ENCODE results near the gene TNIP3.

TNIP3 gene

GRCh38 chr4:121130326-121130660 lies 33.8 kb downstream of the TNIP3 start:
- no peaks in the 10 kb centered on the region for H3K9me3 ChIP-seq (ENCODE audit: control insufficient read depth, insufficient read depth, low read depth, low read length)
- no peak overlapping the region for H3K4me3 ChIP-seq (ENCODE audit: low read depth, low read length)
- H3K4me1 ChIP-seq (ENCODE audit: control insufficient read depth, insufficient read depth, low read length) = no peaks in the 10 kb centered on the region
- H3K36me3 ChIP-seq (ENCODE audit: control insufficient read depth, insufficient read depth, low read length) = no peaks in the 10 kb centered on the region
- no peak overlapping the region for H3K9ac ChIP-seq (ENCODE audit: low read length)
- no peaks in the 10 kb centered on the region for H3K27me3 ChIP-seq (ENCODE audit: control insufficient read depth, insufficient read depth, low read length)
- H3K27ac ChIP-seq (ENCODE audit: low read depth, low read length) = no peak overlapping the region

- Histone ChIP-seq H3K27ac (ENCODE audit: low read depth, low read length) (no peak overlapping the region), H3K4me3 (ENCODE audit: low read depth, low read length) (no peak overlapping the region), H3K9ac (ENCODE audit: low read length) (no peak overlapping the region), H3K4me1 (ENCODE audit: control insufficient read depth, insufficient read depth, low read length) (no peaks in the 10 kb centered on the region), H3K36me3 (ENCODE audit: control insufficient read depth, insufficient read depth, low read length) (no peaks in the 10 kb centered on the region), H3K9me3 (ENCODE audit: control insufficient read depth, insufficient read depth, low read depth, low read length) (no peaks in the 10 kb centered on the region), H3K27me3 (ENCODE audit: control insufficient read depth, insufficient read depth, low read length) (no peaks in the 10 kb centered on the region)
Observed at GRCh38 chr4:121129606-121130325, 34.4 kb downstream of the TNIP3 start.

GRCh38 chr4:121127100-121127499 lies 37.0 kb downstream of the TNIP3 start:
- Histone ChIP-seq H3K27ac (ENCODE audit: low read depth, low read length) (no peak overlapping the region), H3K4me3 (ENCODE audit: low read depth, low read length) (no peak overlapping the region), H3K36me3 (ENCODE audit: control insufficient read depth, insufficient read depth, low read length) (no peaks in the 10 kb centered on the region), H3K27me3 (ENCODE audit: control insufficient read depth, insufficient read depth, low read length) (no peaks in the 10 kb centered on the region), H3K9ac (ENCODE audit: low read length) (no peak overlapping the region), H3K9me3 (ENCODE audit: control insufficient read depth, insufficient read depth, low read depth, low read length) (no peaks in the 10 kb centered on the region), H3K4me1 (ENCODE audit: control insufficient read depth, insufficient read depth, low read length) (no peaks in the 10 kb centered on the region)

- Histone ChIP-seq H3K9me3 (ENCODE audit: control insufficient read depth, insufficient read depth, low read depth, low read length) (no peaks in the 10 kb centered on the region), H3K4me1 (ENCODE audit: control insufficient read depth, insufficient read depth, low read length) (no peaks in the 10 kb centered on the region), H3K27me3 (ENCODE audit: control insufficient read depth, insufficient read depth, low read length) (no peaks in the 10 kb centered on the region), H3K9ac (ENCODE audit: low read length) (no peak overlapping the region), H3K4me3 (ENCODE audit: low read depth, low read length) (no peak overlapping the region), H3K27ac (ENCODE audit: low read depth, low read length) (no peak overlapping the region), H3K36me3 (ENCODE audit: control insufficient read depth, insufficient read depth, low read length) (no peaks in the 10 kb centered on the region)
Observed at GRCh38 chr4:121126449-121127006, 37.6 kb downstream of the TNIP3 start.

GRCh38 chr4:121125498-121125885 lies 38.6 kb downstream of the TNIP3 start:
- Histone ChIP-seq H3K9me3 (ENCODE audit: control insufficient read depth, insufficient read depth, low read depth, low read length) (no peaks in the 10 kb centered on the region), H3K4me1 (ENCODE audit: control insufficient read depth, insufficient read depth, low read length) (no peaks in the 10 kb centered on the region), H3K27me3 (ENCODE audit: control insufficient read depth, insufficient read depth, low read length) (no peaks in the 10 kb centered on the region), H3K9ac (ENCODE audit: low read length) (no peak overlapping the region), H3K27ac (ENCODE audit: low read depth, low read length) (no peak overlapping the region), H3K36me3 (ENCODE audit: control insufficient read depth, insufficient read depth, low read length) (no peaks in the 10 kb centered on the region), H3K4me3 (ENCODE audit: low read depth, low read length) (no peak overlapping the region)

- Histone ChIP-seq H3K27ac (ENCODE audit: low read depth, low read length) (no peak overlapping the region), H3K9me3 (ENCODE audit: control insufficient read depth, insufficient read depth, low read depth, low read length) (no peaks in the 10 kb centered on the region), H3K4me3 (ENCODE audit: low read depth, low read length) (no peak overlapping the region), H3K4me1 (ENCODE audit: control insufficient read depth, insufficient read depth, low read length) (no peaks in the 10 kb centered on the region), H3K9ac (ENCODE audit: low read length) (no peak overlapping the region), H3K36me3 (ENCODE audit: control insufficient read depth, insufficient read depth, low read length) (no peaks in the 10 kb centered on the region), H3K27me3 (ENCODE audit: control insufficient read depth, insufficient read depth, low read length) (no peaks in the 10 kb centered on the region)
Observed at GRCh38 chr4:121122661-121123060, 41.5 kb downstream of the TNIP3 start.

- Histone ChIP-seq H3K9me3 (ENCODE audit: control insufficient read depth, insufficient read depth, low read depth, low read length) (no peaks in the 10 kb centered on the region), H3K4me1 (ENCODE audit: control insufficient read depth, insufficient read depth, low read length) (no peaks in the 10 kb centered on the region), H3K27me3 (ENCODE audit: control insufficient read depth, insufficient read depth, low read length) (no peaks in the 10 kb centered on the region), H3K36me3 (ENCODE audit: control insufficient read depth, insufficient read depth, low read length) (no peaks in the 10 kb centered on the region), H3K27ac (ENCODE audit: low read depth, low read length) (no peak overlapping the region), H3K9ac (ENCODE audit: low read length) (no peak overlapping the region), H3K4me3 (ENCODE audit: low read depth, low read length) (no peak overlapping the region)
Observed at GRCh38 chr4:121119715-121120114, 44.4 kb downstream of the TNIP3 start.

- H3K9ac ChIP-seq (ENCODE audit: low read length) = no peak overlapping the region
- H3K4me1 ChIP-seq (ENCODE audit: control insufficient read depth, insufficient read depth, low read length) = no peaks in the 10 kb centered on the region
- H3K4me3 ChIP-seq (ENCODE audit: low read depth, low read length) = no peak overlapping the region
- no peaks in the 10 kb centered on the region for H3K9me3 ChIP-seq (ENCODE audit: control insufficient read depth, insufficient read depth, low read depth, low read length)
- no peaks in the 10 kb centered on the region for H3K36me3 ChIP-seq (ENCODE audit: control insufficient read depth, insufficient read depth, low read length)
- H3K27me3 ChIP-seq (ENCODE audit: control insufficient read depth, insufficient read depth, low read length) = no peaks in the 10 kb centered on the region
- no peak overlapping the region for H3K27ac ChIP-seq (ENCODE audit: low read depth, low read length)
Observed at GRCh38 chr4:121118344-121118743, 45.8 kb downstream of the TNIP3 start.

GRCh38 chr4:121114756-121115155 lies 49.4 kb downstream of the TNIP3 start:
- H3K27ac ChIP-seq (ENCODE audit: low read depth, low read length) = no peak overlapping the region
- H3K9me3 ChIP-seq (ENCODE audit: control insufficient read depth, insufficient read depth, low read depth, low read length) = no peaks in the 10 kb centered on the region
- no peaks in the 10 kb centered on the region for H3K4me1 ChIP-seq (ENCODE audit: control insufficient read depth, insufficient read depth, low read length)
- H3K27me3 ChIP-seq (ENCODE audit: control insufficient read depth, insufficient read depth, low read length) = no peaks in the 10 kb centered on the region
- no peaks in the 10 kb centered on the region for H3K36me3 ChIP-seq (ENCODE audit: control insufficient read depth, insufficient read depth, low read length)
- no peak overlapping the region for H3K9ac ChIP-seq (ENCODE audit: low read length)
- H3K4me3 ChIP-seq (ENCODE audit: low read depth, low read length) = no peak overlapping the region

- H3K27ac ChIP-seq (ENCODE audit: low read depth, low read length) = no peak overlapping the region
- H3K4me1 ChIP-seq (ENCODE audit: control insufficient read depth, insufficient read depth, low read length) = no peaks in the 10 kb centered on the region
- no peak overlapping the region for H3K9ac ChIP-seq (ENCODE audit: low read length)
- H3K27me3 ChIP-seq (ENCODE audit: control insufficient read depth, insufficient read depth, low read length) = no peaks in the 10 kb centered on the region
- no peaks in the 10 kb centered on the region for H3K36me3 ChIP-seq (ENCODE audit: control insufficient read depth, insufficient read depth, low read length)
- H3K4me3 ChIP-seq (ENCODE audit: low read depth, low read length) = no peak overlapping the region
- H3K9me3 ChIP-seq (ENCODE audit: control insufficient read depth, insufficient read depth, low read depth, low read length) = no peaks in the 10 kb centered on the region
Observed at GRCh38 chr4:121112530-121112929, 51.6 kb downstream of the TNIP3 start.

- H3K9ac ChIP-seq (ENCODE audit: low read length) = no peak overlapping the region
- no peak overlapping the region for H3K27ac ChIP-seq (ENCODE audit: low read depth, low read length)
- H3K27me3 ChIP-seq (ENCODE audit: control insufficient read depth, insufficient read depth, low read length) = no peaks in the 10 kb centered on the region
Observed at GRCh38 chr4:121108557-121108956, 55.6 kb downstream of the TNIP3 start.

More at GRCh38 chr4:121108557-121108956, 55.6 kb downstream of the TNIP3 start:
- no peaks in the 10 kb centered on the region for H3K36me3 ChIP-seq (ENCODE audit: control insufficient read depth, insufficient read depth, low read length)
- no peak overlapping the region for H3K4me3 ChIP-seq (ENCODE audit: low read depth, low read length)
- no peaks in the 10 kb centered on the region for H3K4me1 ChIP-seq (ENCODE audit: control insufficient read depth, insufficient read depth, low read length)
- H3K9me3 ChIP-seq (ENCODE audit: control insufficient read depth, insufficient read depth, low read depth, low read length) = no peaks in the 10 kb centered on the region

Measured in HUES6 (cell line).